Liver (tissue), 9 donors: ENCODE measurements around the gene PGLYRP2. TPM values are rescaled to one million over a fixed set of nuclear protein-coding genes. Genes with fewer than 3 reads are reported as not detected.

Experiments used
- DNase-seq: peaks from one replicate; pipeline ENCODE4 v3.0.0-alpha.2; 2017; ENCODE audit warnings: low spot score
- H3K27ac ChIP-seq, 2 donors: one replicate each; pipeline ENCODE4 v1.7.0; 2013; ENCODE audit warnings: inconsistent platforms in 2 of 2, low read length in 2 of 2, control low read depth in 1 of 2, low read depth in 1 of 2, mild to moderate bottlenecking in 1 of 2
- H3K27me3 ChIP-seq, 4 donors: one replicate each; pipeline versions ENCODE4 v1.6.1 to v1.7.0; 2013; ENCODE audit warnings: low read length in 3 of 4, inconsistent platforms in 1 of 4, mild to moderate bottlenecking in 1 of 4, moderate library complexity in 1 of 4; ENCODE audit not compliant: control insufficient read depth in 4 of 4, insufficient read depth in 4 of 4
- H3K36me3 ChIP-seq, 4 donors: one replicate each; pipeline versions ENCODE4 v1.6.1 to v1.7.0; 2013; ENCODE audit warnings: low read length in 3 of 4, mild to moderate bottlenecking in 3 of 4, low read depth in 1 of 4, moderate library complexity in 1 of 4; ENCODE audit not compliant: control insufficient read depth in 4 of 4, insufficient read depth in 3 of 4
- H3K4me1 ChIP-seq, 4 donors: one replicate each; pipeline versions ENCODE4 v1.6.1 to v1.7.0; 2013; ENCODE audit warnings: low read length in 3 of 4, mild to moderate bottlenecking in 3 of 4, moderate library complexity in 1 of 4; ENCODE audit not compliant: control insufficient read depth in 4 of 4, insufficient read depth in 4 of 4
- H3K4me3 ChIP-seq, 3 donors: one replicate each; pipeline versions ENCODE4 v1.6.1 to v1.7.0; 2013; ENCODE audit warnings: low read length in 3 of 3, control low read depth in 1 of 3, low read depth in 1 of 3, mild to moderate bottlenecking in 1 of 3
- H3K9ac ChIP-seq, 2 donors: one replicate each; pipeline ENCODE4 v1.7.0; 2013; ENCODE audit warnings: low read length in 2 of 2, mild to moderate bottlenecking in 2 of 2, moderate library complexity in 2 of 2, control low read depth in 1 of 2, low read depth in 1 of 2
- H3K9me3 ChIP-seq, 4 donors: one replicate each; pipeline versions ENCODE4 v1.6.1 to v1.7.0; 2013; ENCODE audit warnings: low read length in 3 of 4; ENCODE audit not compliant: control insufficient read depth in 4 of 4
- CTCF ChIP-seq: fragments of 150-350 bp; IDR thresholded peaks from 2 replicates; pipeline ENCODE4 v1.5.1; 2017; ENCODE audit warnings: improper control_type of control experiment, low read depth, low read length; ENCODE audit not compliant: missing input control
- EGR1 ChIP-seq, 2 donors: IDR thresholded peaks; 2 replicates each; pipeline ENCODE4 v1.6.1; 2016 to 2018; ENCODE audit warnings: antibody characterized with exemption in 2 of 2, low read depth in 2 of 2
- FOXA1 ChIP-seq: IDR thresholded peaks from 2 replicates; pipeline ENCODE4 v1.6.1; 2016; ENCODE audit warnings: antibody characterized with exemption
- FOXA2 ChIP-seq: IDR thresholded peaks from 2 replicates; pipeline ENCODE4 v1.6.1; 2016; ENCODE audit warnings: antibody characterized with exemption
- GABPA ChIP-seq, 2 donors: IDR thresholded peaks in 1 of 2; conservative IDR thresholded peaks in 1 of 2; 2 replicates each; pipeline ENCODE4 v1.6.1; 2016; ENCODE audit warnings: antibody characterized with exemption in 2 of 2, mild to moderate bottlenecking in 1 of 2, moderate library complexity in 1 of 2
- HNF4A ChIP-seq, 2 donors: conservative IDR thresholded peaks; 2 replicates each; pipeline ENCODE4 v1.6.1; 2016; ENCODE audit warnings: antibody characterized with exemption in 2 of 2, mild to moderate bottlenecking in 2 of 2
- HNF4G ChIP-seq: IDR thresholded peaks from 2 replicates; pipeline ENCODE4 v1.6.1; 2016; ENCODE audit warnings: antibody characterized with exemption
- JUND ChIP-seq, 2 donors: IDR thresholded peaks; 2 replicates each; pipeline ENCODE4 v1.6.1; 2016; ENCODE audit warnings: antibody characterized with exemption in 2 of 2
- MAX ChIP-seq: IDR thresholded peaks from 2 replicates; pipeline ENCODE4 v1.6.1; 2016; ENCODE audit warnings: antibody characterized with exemption
- NR2F2 ChIP-seq: IDR thresholded peaks from 2 replicates; pipeline ENCODE4 v1.6.1; 2016; ENCODE audit warnings: antibody characterized with exemption
- RAD21 ChIP-seq, 2 donors: IDR thresholded peaks; 2 replicates each; pipeline ENCODE4 v1.6.1; 2016; ENCODE audit warnings: antibody characterized with exemption in 2 of 2, mild to moderate bottlenecking in 2 of 2
- REST ChIP-seq: IDR thresholded peaks from 2 replicates; pipeline ENCODE4 v1.6.1; 2016; ENCODE audit warnings: antibody characterized with exemption, mild to moderate bottlenecking
- RXRA ChIP-seq, 2 donors: IDR thresholded peaks; 2 replicates each; pipeline ENCODE4 v1.6.1; 2017 to 2018; ENCODE audit warnings: antibody characterized with exemption in 2 of 2, mild to moderate bottlenecking in 1 of 2
- SP1 ChIP-seq: IDR thresholded peaks from 2 replicates; pipeline ENCODE4 v1.6.1; 2018; ENCODE audit warnings: antibody characterized with exemption, mild to moderate bottlenecking
- TAF1 ChIP-seq: conservative IDR thresholded peaks from 2 replicates; pipeline ENCODE4 v1.6.1; 2016; ENCODE audit warnings: antibody characterized with exemption, mild to moderate bottlenecking
- YY1 ChIP-seq: IDR thresholded peaks from 2 replicates; pipeline ENCODE4 v1.6.1; 2016; ENCODE audit warnings: antibody characterized with exemption, mild to moderate bottlenecking
- ZBTB33 ChIP-seq: IDR thresholded peaks from 2 replicates; pipeline ENCODE4 v1.6.1; 2016; ENCODE audit warnings: antibody characterized with exemption
- WGBS: extraction: QIAGEN DNeasy Blood & Tissue Kit; methylation state at CpG from one replicate; pipeline ENCODE4 v1.1.7; 2013; 5-methylcytosine and 5-hydroxymethylcytosine counted together
- polyA plus RNA-seq, 2 donors: library from polyadenylated mRNA; stranded (reverse) in 1 of 2; unstranded in 1 of 2; fragments of 200-250 nt in 1 of 2; fragments of >200 nt in 1 of 2; fragmentation: Nextera tagmentation in 1 of 2; extraction: Ambion mirVana in 1 of 2; gene quantifications; one replicate each; pipeline versions ENCODE4 v1.2.1 to v1.2.3, GENCODE V29; 2013 to 2015
- total RNA-seq, 2 donors: library from RNA; depleted of rRNA; stranded (reverse); fragments of >200 nt; gene quantifications; one replicate each; pipeline ENCODE4 v1.2.3, GENCODE V29; 2014
- TF ChIP-seq, protein P1 (sequence below): IDR thresholded peaks from 2 replicates; pipeline ENCODE4 v1.6.1; 2016; ENCODE audit warnings: antibody characterized with exemption
- donor health status: healthy.
- donor health status: healthy.
- donor health status: healthy.
- donor health status: healthy.
- donor health status: healthy.

The PGLYRP2 gene
- total and polyA plus RNA-seq, 4 donors: 9.9 to 134 (median 92.4) TPM

DNA sequence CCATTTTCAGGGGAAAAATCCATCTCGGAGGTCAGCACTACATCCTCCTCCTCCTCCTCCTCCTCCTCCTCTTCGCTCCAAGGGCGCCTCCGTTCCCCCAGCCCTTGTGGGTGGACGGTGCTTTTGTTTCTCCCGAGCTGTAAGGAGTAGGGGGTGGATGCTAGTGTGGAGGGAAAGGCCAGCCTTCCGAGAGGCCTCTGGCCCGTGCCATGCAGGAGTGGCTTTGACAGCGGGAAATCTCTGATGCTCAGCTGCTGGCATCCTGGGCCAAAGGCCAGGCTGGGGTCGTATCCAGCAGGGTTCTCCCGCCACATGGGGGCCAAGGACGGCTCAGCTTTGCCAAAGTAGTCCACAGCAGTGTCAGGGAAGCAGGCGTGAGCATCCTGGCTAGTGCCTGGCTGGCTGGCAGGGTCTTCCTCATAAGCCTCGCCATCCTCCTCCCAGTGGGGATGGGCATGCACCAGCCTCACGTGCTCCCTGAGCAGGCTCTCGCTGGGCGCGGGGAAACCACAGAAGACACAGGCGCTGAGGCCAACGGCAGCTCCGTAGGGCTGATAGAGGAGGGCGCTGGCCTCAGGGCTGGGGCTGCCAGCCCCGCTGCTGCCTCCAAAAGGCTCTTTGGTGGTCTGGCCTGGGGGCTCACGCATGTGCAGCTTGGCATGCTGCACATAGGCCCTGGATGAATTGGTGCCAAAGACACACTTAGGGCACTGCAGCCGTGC is 40.1 kb downstream of the PGLYRP2 start:
- H3K9me3 ChIP-seq: no peaks in the 10 kb centered on the region
- no peaks in the 10 kb centered on the region for H3K27me3 ChIP-seq
- no peaks in the 10 kb centered on the region for H3K36me3 ChIP-seq
- TF ChIP-seq CTCF: no peak
- no peak for TF ChIP-seq ZBTB33
- TF ChIP-seq TAF1: no peak
- TF ChIP-seq YY1: no peak
- TF ChIP-seq JUND (IDR thresholded peaks at IDR 0.05): no peak
- TF ChIP-seq NR2F2: no peak
- no peak for TF ChIP-seq REST
- no peak for TF ChIP-seq RAD21 (IDR thresholded peaks at IDR 0.05)
- no peak for TF ChIP-seq RXRA (IDR thresholded peaks at IDR 0.05)
- TF ChIP-seq GABPA (IDR thresholded peaks at IDR 0.05 in 1 of 2, conservative IDR thresholded peaks at IDR 0.05 in 1 of 2): no peak
- TF ChIP-seq HNF4G: no peak
- TF ChIP-seq EGR1 (IDR thresholded peaks at IDR 0.05; ENCODE audit: low read depth in 2 of 2): no peak
- no peak for TF ChIP-seq HNF4A (conservative IDR thresholded peaks at IDR 0.05)
- no peak for TF ChIP-seq FOXA1
- TF ChIP-seq SP1: no peak
- TF ChIP-seq MAX: no peak
- TF ChIP-seq FOXA2: no peak
- TF ChIP-seq, protein P1, sequence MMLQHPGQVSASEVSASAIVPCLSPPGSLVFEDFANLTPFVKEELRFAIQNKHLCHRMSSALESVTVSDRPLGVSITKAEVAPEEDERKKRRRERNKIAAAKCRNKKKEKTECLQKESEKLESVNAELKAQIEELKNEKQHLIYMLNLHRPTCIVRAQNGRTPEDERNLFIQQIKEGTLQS: no peak
- no peak overlapping the region for H3K27ac ChIP-seq
- no peak for DNase-seq
- H3K4me1 ChIP-seq: peaks cover 12 to 29% (median 24%) of the 10 kb centered on the region in 4 donors
- H3K9ac ChIP-seq: no peak overlapping the region
- WGBS: 83% methylated on average over 25 of the region's 25 CpGs
- H3K4me3 ChIP-seq: no peak overlapping the region
